GM18858 (cell line): ENCODE data around the gene RIMS1.
A peak's percentile ranks its signal among the peaks of the same experiment; 100 is the strongest.

ENCODE experiments used
- ATAC-seq: cut with Tn5 transposase; IDR thresholded peaks from one replicate; pipeline ENCODE4 v1.9.1; 2021; ENCODE audit not compliant: unreplicated experiment

RIMS1 gene

GRCh38 chr6:71886184-71887005, at the start of gene RIMS1:
TSS of gene RIMS1 (plus strand) at chr6:71886550. CDS start at chr6:71887024, 474 bp downstream.
- peak; percentile 81 for ATAC-seq

- ATAC-seq: no peak
Measured at GRCh38 chr6:71851214-71851613, 35.1 kb upstream of the RIMS1 start.

GRCh38 chr6:71852948-71853347, 33.4 kb upstream of the RIMS1 start:
- no peak for ATAC-seq

- no peak for ATAC-seq
Measured at GRCh38 chr6:71855406-71855805, 30.9 kb upstream of the RIMS1 start.

- no peak for ATAC-seq
Measured at GRCh38 chr6:71879016-71879415, 7.3 kb upstream of the RIMS1 start.

GRCh38 chr6:71887006-71887743, 825 bp downstream of the RIMS1 start:
- no peak for ATAC-seq

- no peak for ATAC-seq
Measured at GRCh38 chr6:71887744-71888230, 1.4 kb downstream of the RIMS1 start.

GRCh38 chr6:71888756-71889340, 2.5 kb downstream of the RIMS1 start:
- ATAC-seq: no peak

GRCh38 chr6:71889366-71889765, 3.0 kb downstream of the RIMS1 start:
- no peak for ATAC-seq

- ATAC-seq: no peak
Measured at GRCh38 chr6:71892641-71893040, 6.3 kb downstream of the RIMS1 start.

GRCh38 chr6:71900642-71901041, 14.3 kb downstream of the RIMS1 start:
- ATAC-seq: no peak

- ATAC-seq: peak; percentile 87
Measured at GRCh38 chr6:71902261-71902660, 15.9 kb downstream of the RIMS1 start.

- ATAC-seq: no peak
Measured at GRCh38 chr6:71906813-71907212, 20.5 kb downstream of the RIMS1 start.

GRCh38 chr6:71908162-71908765, 21.9 kb downstream of the RIMS1 start:
- peak; percentile 75 for ATAC-seq

- ATAC-seq: no peak
Measured at GRCh38 chr6:71913444-71914234, 27.3 kb downstream of the RIMS1 start.

GRCh38 chr6:71929047-71929446, 42.7 kb downstream of the RIMS1 start:
- ATAC-seq: no peak

- no peak for ATAC-seq
Measured at GRCh38 chr6:71933881-71934280, 47.5 kb downstream of the RIMS1 start.

- peak; percentile 57 for ATAC-seq
Measured at GRCh38 chr6:71965404-71965803, 79.1 kb downstream of the RIMS1 start.

- no peak for ATAC-seq
Measured at GRCh38 chr6:71967436-71967835, 81.1 kb downstream of the RIMS1 start.

- ATAC-seq: no peak
Measured at GRCh38 chr6:71977884-71978283, 91.5 kb downstream of the RIMS1 start.
